ENCODE measurements around the gene COX5A. TPM values are rescaled to one million over a fixed set of nuclear protein-coding genes. Genes with fewer than 3 reads are reported as not detected.

The COX5A gene
- total RNA-seq, 2 donors from 2014 or later: 243 to 279 TPM

DNA sequence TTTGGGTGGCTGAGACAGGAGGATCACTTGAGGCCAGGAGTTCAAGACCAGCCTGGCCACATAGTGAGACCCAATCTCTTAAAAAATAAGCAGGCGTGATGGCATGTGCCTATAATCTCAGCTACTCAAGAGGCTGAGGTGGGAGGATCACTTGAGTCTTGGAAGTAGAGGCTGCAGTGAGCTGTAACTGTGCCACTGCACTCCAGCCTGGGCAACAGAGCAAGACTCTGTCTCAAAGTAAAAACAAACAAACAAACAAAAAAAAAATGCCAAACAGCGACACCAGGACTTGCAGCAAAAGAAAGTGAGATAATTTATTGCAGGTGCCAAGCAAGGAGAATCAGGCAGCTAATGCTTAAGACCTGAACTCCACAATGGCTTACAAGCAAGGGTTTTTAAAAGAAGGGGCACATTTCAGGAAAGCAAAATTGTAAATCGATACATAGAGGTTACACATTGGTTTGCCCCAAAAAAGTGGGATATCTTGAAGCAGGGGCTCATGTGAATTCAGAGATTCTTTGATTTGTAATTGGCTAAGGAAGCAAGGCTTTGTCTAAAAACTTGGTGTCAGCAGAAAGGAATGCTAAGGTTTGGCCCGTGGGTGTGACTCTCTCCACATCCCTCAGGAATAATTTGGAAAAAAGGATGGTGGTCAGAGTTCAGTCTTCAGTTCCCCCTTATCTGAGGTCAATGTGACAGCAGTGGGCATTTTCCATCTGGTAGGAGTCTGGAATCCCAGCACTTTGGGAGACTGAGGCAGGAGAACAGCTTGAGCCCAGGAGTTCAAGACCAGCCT lies 53.2 kb downstream of the COX5A start:
- peaks cover 16% of the 10 kb centered on the region for H3K9me3 ChIP-seq (ENCODE audit: control insufficient read depth, low read length)
- DNase-seq: no peak
- 88 to 100% methylated on average over 2 to 4 of the region's 4 CpGs for WGBS, 2 experiments (ENCODE audit: insufficient coverage in 1 of 2, insufficient read length in 1 of 2)
- H3K36me3 Mint-ChIP-seq (ENCODE audit: low read depth): no peaks in the 10 kb centered on the region
- H3K9me3 Mint-ChIP-seq: peaks cover 8% of the 10 kb centered on the region
- TF ChIP-seq, protein P1, sequence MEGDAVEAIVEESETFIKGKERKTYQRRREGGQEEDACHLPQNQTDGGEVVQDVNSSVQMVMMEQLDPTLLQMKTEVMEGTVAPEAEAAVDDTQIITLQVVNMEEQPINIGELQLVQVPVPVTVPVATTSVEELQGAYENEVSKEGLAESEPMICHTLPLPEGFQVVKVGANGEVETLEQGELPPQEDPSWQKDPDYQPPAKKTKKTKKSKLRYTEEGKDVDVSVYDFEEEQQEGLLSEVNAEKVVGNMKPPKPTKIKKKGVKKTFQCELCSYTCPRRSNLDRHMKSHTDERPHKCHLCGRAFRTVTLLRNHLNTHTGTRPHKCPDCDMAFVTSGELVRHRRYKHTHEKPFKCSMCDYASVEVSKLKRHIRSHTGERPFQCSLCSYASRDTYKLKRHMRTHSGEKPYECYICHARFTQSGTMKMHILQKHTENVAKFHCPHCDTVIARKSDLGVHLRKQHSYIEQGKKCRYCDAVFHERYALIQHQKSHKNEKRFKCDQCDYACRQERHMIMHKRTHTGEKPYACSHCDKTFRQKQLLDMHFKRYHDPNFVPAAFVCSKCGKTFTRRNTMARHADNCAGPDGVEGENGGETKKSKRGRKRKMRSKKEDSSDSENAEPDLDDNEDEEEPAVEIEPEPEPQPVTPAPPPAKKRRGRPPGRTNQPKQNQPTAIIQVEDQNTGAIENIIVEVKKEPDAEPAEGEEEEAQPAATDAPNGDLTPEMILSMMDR (conservative IDR thresholded peaks at IDR 0.05): no peak
- H3K27me3 ChIP-seq (ENCODE audit: control insufficient read depth, insufficient read depth, low read length, poor library complexity, severe bottlenecking): no peaks in the 10 kb centered on the region
- no peak overlapping the region for H3K4me3 ChIP-seq (ENCODE audit: low read length)
- no peak overlapping the region for H3K4me3 Mint-ChIP-seq
- no peak overlapping the region for H3K27ac ChIP-seq (ENCODE audit: low read depth, low read length)
- peaks cover 2% of the 10 kb centered on the region for H3K4me1 ChIP-seq (ENCODE audit: control insufficient read depth, insufficient read depth, low read length)
- H3K4me1 Mint-ChIP-seq: peaks cover 15% of the 10 kb centered on the region
- H3K27me3 Mint-ChIP-seq (ENCODE audit: insufficient read depth): no peaks in the 10 kb centered on the region
- no peak overlapping the region for H3K9ac ChIP-seq (ENCODE audit: extremely low read depth, low read length, poor library complexity, severe bottlenecking)
- no peak overlapping the region for H3K27ac Mint-ChIP-seq
- no peaks in the 10 kb centered on the region for H3K36me3 ChIP-seq (ENCODE audit: control insufficient read depth, insufficient read depth, low read length)

GRCh38 chr15:74882528-74882927 lies 55.3 kb downstream of the COX5A start:
- no peak for DNase-seq
- H3K9ac ChIP-seq (ENCODE audit: extremely low read depth, low read length, poor library complexity, severe bottlenecking): no peak overlapping the region
- H3K27me3 Mint-ChIP-seq (ENCODE audit: insufficient read depth): no peaks in the 10 kb centered on the region
- no peaks in the 10 kb centered on the region for H3K27me3 ChIP-seq (ENCODE audit: control insufficient read depth, insufficient read depth, low read length, poor library complexity, severe bottlenecking)
- H3K36me3 ChIP-seq (ENCODE audit: control insufficient read depth, insufficient read depth, low read length): no peaks in the 10 kb centered on the region
- 92% methylated on average over 4 to 6 of the region's 6 CpGs for WGBS, 2 experiments (ENCODE audit: insufficient coverage in 1 of 2, insufficient read length in 1 of 2)
- no peak overlapping the region for H3K27ac ChIP-seq (ENCODE audit: low read depth, low read length)
- H3K4me1 Mint-ChIP-seq: peaks cover 3% of the 10 kb centered on the region
- TF ChIP-seq, protein P1 (conservative IDR thresholded peaks at IDR 0.05): no peak
- no peak overlapping the region for H3K4me3 ChIP-seq (ENCODE audit: low read length)
- no peaks in the 10 kb centered on the region for H3K4me1 ChIP-seq (ENCODE audit: control insufficient read depth, insufficient read depth, low read length)
- H3K9me3 Mint-ChIP-seq: peaks cover 8% of the 10 kb centered on the region
- no peak overlapping the region for H3K27ac Mint-ChIP-seq
- no peaks in the 10 kb centered on the region for H3K36me3 Mint-ChIP-seq (ENCODE audit: low read depth)
- H3K4me3 Mint-ChIP-seq: no peak overlapping the region
- H3K9me3 ChIP-seq (ENCODE audit: control insufficient read depth, low read length): peaks cover 16% of the 10 kb centered on the region

- peaks cover 1% of the 10 kb centered on the region for H3K27me3 Mint-ChIP-seq (ENCODE audit: insufficient read depth)
- H3K4me3 ChIP-seq (ENCODE audit: low read length): no peak overlapping the region
- H3K4me1 ChIP-seq (ENCODE audit: control insufficient read depth, insufficient read depth, low read length): peaks cover 3% of the 10 kb centered on the region
- H3K36me3 ChIP-seq (ENCODE audit: control insufficient read depth, insufficient read depth, low read length): no peaks in the 10 kb centered on the region
- H3K4me3 Mint-ChIP-seq: no peak overlapping the region
- no peak overlapping the region for H3K27ac Mint-ChIP-seq
- H3K27me3 ChIP-seq (ENCODE audit: control insufficient read depth, insufficient read depth, low read length, poor library complexity, severe bottlenecking): no peaks in the 10 kb centered on the region
- H3K9me3 ChIP-seq (ENCODE audit: control insufficient read depth, low read length): peaks cover 16% of the 10 kb centered on the region
- no peak for DNase-seq
- H3K27ac ChIP-seq (ENCODE audit: low read depth, low read length): no peak overlapping the region
- 82 to 100% methylated on average over 1 to 4 of the region's 4 CpGs for WGBS, 2 experiments (ENCODE audit: insufficient coverage in 1 of 2, insufficient read length in 1 of 2)
- peaks cover 7% of the 10 kb centered on the region for H3K9me3 Mint-ChIP-seq
- TF ChIP-seq, protein P1 (conservative IDR thresholded peaks at IDR 0.05): no peak
- H3K9ac ChIP-seq (ENCODE audit: extremely low read depth, low read length, poor library complexity, severe bottlenecking): no peak overlapping the region
- H3K4me1 Mint-ChIP-seq: peaks cover 3% of the 10 kb centered on the region
- no peaks in the 10 kb centered on the region for H3K36me3 Mint-ChIP-seq (ENCODE audit: low read depth)
Observed at GRCh38 chr15:74878273-74878672, 59.6 kb downstream of the COX5A start.
